ENCODE data around the gene C9orf152.

GRCh38 chr9:110202232-110202631 lies 5.7 kb downstream of the C9orf152 start:
- TF ChIP-seq TCF12 (IDR thresholded peaks at IDR 0.05; ENCODE audit: low read depth, low read length): no peak
- TF ChIP-seq SP1 (IDR thresholded peaks at IDR 0.05; ENCODE audit: low read depth, low read length): no peak
- no peak for TF ChIP-seq EZH2 (IDR thresholded peaks at IDR 0.05; ENCODE audit: borderline replicate concordance, control insufficient read depth, low read depth, low read length)
- TF ChIP-seq TCF3 (IDR thresholded peaks at IDR 0.05; ENCODE audit: borderline replicate concordance, insufficient read depth, low read depth, low read length): no peak
- TF ChIP-seq ASH2L (IDR thresholded peaks at IDR 0.05; ENCODE audit: borderline replicate concordance, low read depth): no peak
- no peak for TF ChIP-seq RFX5 (IDR thresholded peaks at IDR 0.05; ENCODE audit: low read depth, low read length)
- TF ChIP-seq CTCF (IDR thresholded peaks at IDR 0.05 in 2 of 3, conservative IDR thresholded peaks at IDR 0.05 in 1 of 3; ENCODE audit: control insufficient read depth in 2 of 3, extremely low read depth in 1 of 3, insufficient read depth in 1 of 3, low read depth in 3 of 3, low read length in 3 of 3): no peak
- TF ChIP-seq, protein P1, sequence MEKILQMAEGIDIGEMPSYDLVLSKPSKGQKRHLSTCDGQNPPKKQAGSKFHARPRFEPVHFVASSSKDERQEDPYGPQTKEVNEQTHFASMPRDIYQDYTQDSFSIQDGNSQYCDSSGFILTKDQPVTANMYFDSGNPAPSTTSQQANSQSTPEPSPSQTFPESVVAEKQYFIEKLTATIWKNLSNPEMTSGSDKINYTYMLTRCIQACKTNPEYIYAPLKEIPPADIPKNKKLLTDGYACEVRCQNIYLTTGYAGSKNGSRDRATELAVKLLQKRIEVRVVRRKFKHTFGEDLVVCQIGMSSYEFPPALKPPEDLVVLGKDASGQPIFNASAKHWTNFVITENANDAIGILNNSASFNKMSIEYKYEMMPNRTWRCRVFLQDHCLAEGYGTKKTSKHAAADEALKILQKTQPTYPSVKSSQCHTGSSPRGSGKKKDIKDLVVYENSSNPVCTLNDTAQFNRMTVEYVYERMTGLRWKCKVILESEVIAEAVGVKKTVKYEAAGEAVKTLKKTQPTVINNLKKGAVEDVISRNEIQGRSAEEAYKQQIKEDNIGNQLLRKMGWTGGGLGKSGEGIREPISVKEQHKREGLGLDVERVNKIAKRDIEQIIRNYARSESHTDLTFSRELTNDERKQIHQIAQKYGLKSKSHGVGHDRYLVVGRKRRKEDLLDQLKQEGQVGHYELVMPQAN (conservative IDR thresholded peaks at IDR 0.05): no peak
- TF ChIP-seq POLR2AphosphoS5 (IDR thresholded peaks at IDR 0.05; ENCODE audit: low read length): no peak
- TF ChIP-seq SREBF2 (IDR thresholded peaks at IDR 0.05; ENCODE audit: low read length): no peak

Data from GM12878 (cell line).